ENCODE measurements around the gene MAD1L1.

MAD1L1 gene

GRCh38 chr7:2156756-2157472, 75.8 kb downstream of the MAD1L1 start:
- DNase-seq (ENCODE audit: low read depth): no peak

DNA sequence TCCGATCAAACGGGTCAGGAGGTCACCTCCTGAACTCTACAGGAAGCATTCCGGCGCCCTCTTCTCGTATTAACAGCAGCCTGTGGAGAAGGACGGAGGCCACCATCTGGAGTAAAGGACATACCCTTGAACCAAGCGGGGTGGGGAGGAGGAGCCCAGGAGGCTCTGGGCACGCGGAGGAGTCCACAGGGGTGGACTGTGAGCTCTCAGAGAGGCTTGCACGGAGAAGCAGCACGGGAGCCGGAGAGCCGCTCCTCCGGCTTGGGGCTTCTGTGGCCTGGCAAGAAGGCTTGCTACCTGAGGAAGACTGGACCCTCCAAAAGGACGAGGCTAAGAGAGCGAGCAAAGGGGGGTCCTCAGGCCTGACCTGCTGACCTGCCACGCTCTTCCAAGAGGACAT, 77.9 kb downstream of the MAD1L1 start:
- DNase-seq (ENCODE audit: low read depth): no peak

GRCh38 chr7:2154121-2154520, 78.6 kb downstream of the MAD1L1 start:
- no peak for DNase-seq (ENCODE audit: low read depth)

DNA sequence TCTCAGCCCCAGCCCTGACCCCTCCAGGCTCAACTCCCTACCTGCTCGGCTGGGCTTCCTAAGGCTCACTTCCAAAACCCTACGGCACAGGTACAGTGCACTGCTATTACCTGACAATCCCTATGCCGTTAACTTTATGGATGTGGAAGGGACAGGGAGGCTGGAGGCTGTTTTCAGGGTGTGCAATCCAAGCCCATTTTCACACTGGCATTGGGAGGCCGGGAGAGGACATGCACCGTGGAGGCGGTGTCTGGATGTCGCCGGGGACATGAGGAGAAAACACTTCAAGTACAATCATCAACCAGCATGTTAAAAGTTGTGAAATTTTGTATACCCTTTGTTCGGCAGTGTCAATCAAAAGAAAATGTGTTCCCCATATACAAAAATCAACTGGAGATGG, 80.1 kb downstream of the MAD1L1 start:
- DNase-seq (ENCODE audit: low read depth): no peak

- DNase-seq (ENCODE audit: low read depth): no peak
Observed at GRCh38 chr7:2151801-2152612, 80.7 kb downstream of the MAD1L1 start.

DNA sequence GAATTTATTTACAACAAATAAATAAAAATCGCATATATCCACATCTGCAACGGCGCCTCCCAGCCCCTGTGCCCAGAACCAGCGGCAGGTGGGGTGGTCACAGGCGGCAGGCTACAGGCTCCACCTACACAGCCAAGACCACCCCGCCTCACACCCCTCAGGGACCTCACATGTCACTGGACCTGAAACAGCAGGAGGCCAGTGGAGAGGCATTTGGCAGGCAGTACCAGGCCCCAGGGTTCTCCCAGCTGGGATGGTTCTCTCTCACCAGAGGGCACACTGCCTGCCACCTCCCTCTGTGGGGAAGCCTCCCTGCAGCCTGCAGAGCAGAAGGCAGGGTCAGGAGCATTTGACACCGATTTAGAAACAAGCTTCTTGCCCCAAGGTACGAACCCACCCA, 81.5 kb downstream of the MAD1L1 start:
- DNase-seq (ENCODE audit: low read depth): no peak

- DNase-seq (ENCODE audit: low read depth): no peak
Observed at GRCh38 chr7:2150445-2150815, 82.3 kb downstream of the MAD1L1 start.

DNA sequence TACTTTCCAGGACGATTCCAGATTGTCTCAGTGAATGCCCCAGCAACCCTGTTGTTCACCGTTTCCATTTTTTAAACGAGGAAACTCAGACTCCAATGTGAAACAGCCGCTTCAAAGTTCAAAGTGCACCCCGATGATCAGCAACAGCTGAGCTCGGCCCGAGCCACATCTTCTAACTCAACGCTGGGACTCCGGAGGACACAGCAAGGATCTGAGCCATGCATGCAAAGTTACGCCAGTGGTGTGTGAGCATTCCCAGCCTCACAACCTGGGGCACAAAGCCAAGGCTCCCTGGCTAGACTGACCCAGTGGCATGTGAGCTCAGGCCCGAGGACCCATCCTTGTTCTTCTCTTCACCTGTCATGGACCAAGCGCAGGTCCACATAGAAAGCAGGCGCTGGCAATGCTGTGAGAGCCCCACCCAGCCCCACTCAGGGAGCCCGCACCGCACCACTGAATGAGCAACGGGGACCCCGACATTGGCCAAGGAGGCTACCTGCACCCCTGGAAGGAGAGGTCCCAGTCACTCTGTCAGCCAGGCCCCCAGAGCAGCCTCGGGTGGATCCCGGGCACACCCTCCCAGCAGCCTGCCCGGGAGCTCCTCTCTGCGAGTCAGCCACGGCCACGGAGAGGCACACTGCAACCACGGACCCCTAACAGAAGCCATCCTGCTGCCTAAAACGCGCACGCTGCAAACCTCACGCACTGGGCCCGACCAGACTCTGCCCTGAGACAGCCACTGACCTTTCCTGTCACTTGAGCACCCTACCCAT, 82.9 kb downstream of the MAD1L1 start:
- no peak for DNase-seq (ENCODE audit: low read depth)

DNA sequence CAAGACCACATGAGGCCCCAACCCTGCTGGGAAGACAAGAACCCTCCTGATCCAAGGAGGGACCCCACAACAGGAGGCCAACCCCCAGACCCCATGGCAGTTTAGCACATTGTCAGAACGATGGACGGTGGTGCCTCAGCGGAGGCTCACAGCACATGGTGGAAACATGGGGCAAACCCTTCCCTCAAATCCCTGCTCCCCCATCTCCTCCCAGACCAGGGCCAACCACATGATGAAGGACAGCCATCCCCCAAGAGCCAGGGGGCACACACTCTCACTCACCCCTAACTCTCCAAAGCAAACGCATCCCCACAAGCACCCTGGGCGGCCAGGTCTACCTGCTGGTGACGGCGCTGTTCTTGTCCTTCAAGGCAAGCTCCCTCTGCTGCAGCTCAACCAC, 83.9 kb downstream of the MAD1L1 start:
- DNase-seq (ENCODE audit: low read depth): no peak

DNA sequence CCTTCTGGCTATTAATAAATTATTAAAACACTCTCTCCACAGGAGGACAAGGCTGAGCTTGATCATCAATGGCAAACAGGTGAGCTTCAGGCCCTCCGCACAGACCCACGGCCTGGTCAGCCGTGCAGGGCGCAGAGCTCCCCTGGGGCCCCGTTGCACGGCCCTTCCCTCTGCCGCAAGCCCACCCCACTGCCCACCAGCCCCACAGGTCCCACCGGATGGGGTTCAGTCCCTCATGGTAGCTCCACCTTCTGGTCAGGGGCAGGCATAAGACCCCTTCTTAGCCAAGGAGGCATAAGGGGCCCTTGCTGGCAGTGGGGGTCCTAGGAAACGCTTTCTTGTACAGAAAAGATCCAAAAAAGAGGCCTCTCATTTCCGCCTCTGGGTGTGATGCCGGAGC, 84.6 kb downstream of the MAD1L1 start:
- DNase-seq (ENCODE audit: low read depth): no peak

DNA sequence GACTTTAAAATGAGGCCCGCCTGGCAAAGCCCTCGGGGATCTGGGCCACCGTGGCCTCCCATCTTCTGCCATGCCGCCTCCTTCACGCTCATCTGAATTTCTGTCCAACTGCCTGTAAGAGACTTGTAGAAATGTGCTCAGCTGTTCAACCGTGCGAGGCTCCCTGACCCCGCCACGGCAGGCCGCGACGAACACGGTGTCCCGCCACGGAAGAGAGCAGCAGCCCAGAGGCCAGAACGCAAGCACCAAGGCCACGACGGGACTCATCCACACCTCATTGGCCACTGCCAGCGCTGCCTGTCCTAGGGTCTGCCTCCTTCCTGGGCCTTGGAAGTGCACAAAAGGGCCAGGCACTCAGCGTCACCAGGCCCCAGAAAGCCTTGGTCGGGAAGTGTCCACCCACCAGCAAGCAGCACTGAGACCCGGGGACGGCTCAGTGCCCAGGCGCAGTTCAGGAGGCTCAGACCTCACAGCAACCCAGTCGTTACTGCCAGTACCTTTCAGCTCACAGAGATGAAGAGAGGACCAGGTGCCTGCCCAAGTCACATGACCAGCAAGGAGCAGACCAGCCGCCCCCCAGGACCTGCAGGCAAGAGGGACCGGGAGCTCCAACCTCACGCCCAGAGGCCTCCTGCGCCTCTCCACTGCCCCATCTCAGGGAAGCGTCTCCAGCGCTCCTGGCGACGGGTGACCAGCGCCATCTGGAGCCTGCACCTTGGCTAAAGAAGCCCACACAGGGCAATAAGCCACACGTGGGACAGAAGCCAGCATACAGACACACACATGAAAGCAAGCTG, 85.9 kb downstream of the MAD1L1 start:
- no peak for DNase-seq (ENCODE audit: low read depth)

DNA sequence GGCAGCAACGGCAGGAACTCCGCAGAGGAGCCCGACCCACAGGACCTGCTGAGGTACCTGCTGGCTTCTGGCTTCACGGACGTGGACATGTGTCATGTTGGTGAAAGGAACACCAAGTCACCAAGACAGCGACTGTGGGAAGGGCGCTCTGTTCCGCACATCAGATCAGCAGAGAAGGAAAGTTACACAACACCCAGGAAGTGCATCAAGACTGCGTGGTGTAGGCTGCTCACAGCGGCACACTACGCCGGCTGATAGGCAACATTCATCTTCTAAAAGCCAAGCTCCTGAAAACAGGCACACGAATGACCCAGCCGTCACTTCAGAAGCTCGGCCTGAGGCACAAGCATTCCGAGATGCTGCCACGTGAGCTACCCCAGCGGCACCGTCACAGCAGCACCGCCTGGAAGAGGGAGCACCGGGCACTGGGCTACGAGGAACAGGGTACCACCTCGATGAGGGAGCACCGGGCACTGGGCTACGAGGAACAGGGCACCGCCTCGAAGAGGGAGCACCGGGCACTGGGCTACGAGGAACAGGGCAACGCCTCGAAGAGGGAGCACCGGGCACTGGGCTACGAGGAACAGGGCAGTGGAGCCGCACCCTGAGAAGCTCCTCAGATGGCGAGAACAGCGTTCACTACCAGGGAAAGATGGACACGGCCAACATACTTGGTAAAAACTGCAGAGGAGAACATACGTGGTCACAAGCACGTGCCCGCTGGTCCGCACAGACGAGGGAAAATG, 86.7 kb downstream of the MAD1L1 start:
- DNase-seq (ENCODE audit: low read depth): no peak

DNA sequence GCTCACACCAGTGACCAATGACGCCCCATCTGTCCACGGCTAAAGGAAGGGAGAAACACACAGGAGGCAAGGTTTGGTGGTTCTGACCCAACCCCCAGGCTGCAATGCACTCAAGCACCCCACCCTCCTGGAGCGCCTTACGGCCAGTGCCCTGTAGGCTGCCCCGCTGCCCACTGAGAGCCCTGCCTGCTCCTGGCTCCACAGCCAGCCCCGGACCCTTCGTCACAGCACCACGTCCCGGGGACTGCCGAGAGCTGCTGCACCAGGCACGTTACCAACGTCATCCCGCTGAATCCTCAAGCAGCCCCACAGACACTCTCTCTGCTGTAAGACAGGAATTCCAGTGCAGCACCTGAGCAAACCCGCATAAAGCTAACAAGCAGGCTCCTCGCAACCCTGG, 87.8 kb downstream of the MAD1L1 start:
- DNase-seq (ENCODE audit: low read depth): no peak

DNA sequence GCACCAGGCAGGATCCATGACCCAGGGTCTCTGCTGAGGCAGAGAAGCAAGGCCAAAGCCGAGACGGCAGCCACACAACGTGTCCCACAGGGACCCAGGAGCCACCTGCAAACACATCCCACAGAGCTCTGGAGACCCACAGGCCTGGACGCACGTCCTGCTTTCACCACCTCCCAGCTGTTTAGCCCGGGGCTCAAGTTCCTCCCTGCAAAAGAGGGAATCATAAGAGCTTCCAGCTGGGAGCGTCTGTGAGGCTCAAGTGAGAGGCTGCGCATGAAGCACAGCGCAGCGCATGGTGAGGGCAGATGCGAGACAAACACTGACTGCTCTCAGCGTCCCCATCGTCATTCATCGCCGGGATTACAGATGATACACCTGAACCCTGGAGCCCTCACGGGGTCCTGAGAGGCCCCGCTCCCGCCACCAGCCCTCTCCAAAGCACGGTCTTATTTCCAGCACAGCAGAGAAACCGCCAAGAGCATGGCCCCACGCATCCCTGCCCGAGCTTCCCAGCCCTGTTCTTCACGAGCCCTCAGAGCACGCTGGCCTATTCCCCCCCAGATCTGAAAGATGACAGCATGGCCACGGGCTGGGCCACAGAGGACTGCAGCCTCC, 88.7 kb downstream of the MAD1L1 start:
- no peak for DNase-seq (ENCODE audit: low read depth)

GRCh38 chr7:2143450-2143849, 89.3 kb downstream of the MAD1L1 start:
- DNase-seq (ENCODE audit: low read depth): no peak

- no peak for DNase-seq (ENCODE audit: low read depth)
Observed at GRCh38 chr7:2142386-2142785, 90.4 kb downstream of the MAD1L1 start.

DNA sequence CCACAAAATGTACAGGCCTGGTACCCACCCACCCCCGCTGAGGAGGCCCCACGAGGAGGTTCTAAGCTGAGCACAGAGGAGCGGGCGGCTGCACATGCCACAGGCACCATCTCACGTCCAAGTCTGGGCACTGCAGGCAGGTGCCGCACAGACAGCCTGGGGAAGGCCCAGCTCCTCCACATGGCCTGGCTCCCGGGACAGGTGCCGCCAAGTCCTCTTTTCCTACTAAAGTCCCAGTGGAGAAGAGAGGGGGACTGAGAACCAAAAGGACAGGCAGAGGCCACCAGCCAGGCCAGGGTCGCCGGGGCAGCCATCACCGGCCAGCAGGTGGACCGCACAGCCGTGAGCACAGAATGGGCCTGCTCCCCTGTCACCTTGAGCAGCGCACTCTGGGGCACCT, 91.1 kb downstream of the MAD1L1 start:
- DNase-seq (ENCODE audit: low read depth): no peak

- no peak for DNase-seq (ENCODE audit: low read depth)
Observed at GRCh38 chr7:2141021-2141410, 91.7 kb downstream of the MAD1L1 start.

GRCh38 chr7:2140216-2141020, 92.3 kb downstream of the MAD1L1 start:
- DNase-seq (ENCODE audit: low read depth): no peak
